ENCODE results near the gene MTFR1L.

The MTFR1L gene

GRCh38 chr1:25792115-25792514 is 27.6 kb upstream of the MTFR1L start:
- no peak for DNase-seq

DNA sequence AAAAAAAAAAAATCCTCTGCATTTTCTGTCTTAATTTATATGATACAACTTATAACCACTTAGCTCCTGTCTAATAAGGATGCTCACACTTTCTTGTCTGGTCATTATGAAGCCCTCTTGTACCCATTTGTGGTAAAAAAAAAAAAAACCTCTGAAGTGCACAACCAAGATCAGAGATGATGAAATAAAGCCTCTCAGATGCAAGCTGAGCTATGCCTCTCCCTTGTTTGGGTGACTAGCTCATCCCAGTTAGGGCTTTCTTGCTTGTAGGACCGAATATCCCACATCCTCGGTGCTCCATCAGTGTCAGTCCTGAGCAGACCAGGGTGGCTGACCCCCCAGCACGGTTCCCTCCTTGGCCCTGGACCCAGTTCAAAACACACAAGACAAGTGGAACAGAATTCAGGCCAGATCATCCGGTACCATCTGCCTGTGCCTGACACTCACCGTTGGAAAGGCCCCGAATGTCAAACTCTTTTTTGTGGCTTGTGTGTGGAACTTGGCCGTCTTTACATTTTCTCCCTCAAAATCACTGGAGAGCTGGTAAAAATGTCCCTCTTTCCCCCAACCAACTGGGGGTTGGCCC is 26.1 kb upstream of the MTFR1L start:
- DNase-seq: no peak

DNA sequence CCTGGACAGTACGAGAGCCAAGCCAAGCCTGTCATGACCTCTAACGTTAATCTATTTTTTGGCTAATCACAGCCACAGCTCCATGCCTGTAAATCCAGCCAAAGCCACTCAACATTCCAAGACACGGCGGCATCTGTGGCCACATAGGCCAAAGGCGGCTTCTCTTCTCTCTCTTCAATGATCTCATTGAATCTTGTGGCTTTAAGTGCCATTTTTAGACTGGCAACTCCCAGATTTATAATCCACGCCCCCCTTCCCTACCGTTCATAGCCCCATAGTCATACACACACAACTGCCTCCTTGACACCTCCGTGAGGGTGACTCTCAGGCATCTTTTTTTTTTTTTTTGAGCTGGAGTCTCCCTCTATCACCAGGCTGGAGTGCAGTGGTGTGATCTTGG is 25.4 kb upstream of the MTFR1L start:
- no peak for DNase-seq

- DNase-seq: no peak
Measured at GRCh38 chr1:25795211-25795610, 24.5 kb upstream of the MTFR1L start.

GRCh38 chr1:25795946-25796810 is 23.6 kb upstream of the MTFR1L start:
- DNase-seq: peak; percentile 27

GRCh38 chr1:25796811-25797458 is 22.8 kb upstream of the MTFR1L start:
- peak; percentile 85 for DNase-seq

GRCh38 chr1:25797939-25798338 is 21.8 kb upstream of the MTFR1L start:
- peak; percentile 32 for DNase-seq

DNA sequence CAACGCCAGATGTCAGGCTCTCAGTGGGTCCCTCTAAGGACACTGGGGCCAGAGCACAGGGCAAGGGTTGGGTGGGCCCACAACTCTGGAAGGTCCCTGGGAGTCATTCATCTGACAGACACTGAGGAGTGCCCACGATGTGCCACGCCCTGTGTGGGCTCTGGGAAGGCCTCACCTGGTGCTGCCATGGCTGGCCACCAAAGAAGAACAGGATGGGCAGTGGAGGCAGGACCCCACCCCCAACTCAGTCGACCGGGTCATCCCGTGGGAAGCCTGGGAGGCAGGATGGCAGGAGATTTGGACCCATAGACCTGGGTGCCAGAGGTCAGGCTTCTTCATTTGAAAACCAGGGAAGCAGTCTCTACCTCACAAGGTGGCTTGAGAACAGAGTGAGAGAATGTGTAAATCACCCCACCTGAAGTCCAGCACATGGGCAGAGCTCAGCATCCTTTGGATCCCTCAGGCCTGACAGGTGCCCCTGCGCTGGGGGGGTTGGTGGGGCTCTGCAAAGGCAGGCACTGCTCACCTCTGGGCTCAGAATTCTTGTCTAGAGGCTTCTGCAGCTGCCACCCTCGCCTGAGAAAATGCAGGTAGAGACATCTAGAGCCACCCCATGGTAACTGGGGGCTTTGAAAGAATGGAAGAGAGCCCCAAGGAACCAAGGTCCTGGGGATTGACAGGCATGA is 20.9 kb upstream of the MTFR1L start:
- no peak for DNase-seq

DNA sequence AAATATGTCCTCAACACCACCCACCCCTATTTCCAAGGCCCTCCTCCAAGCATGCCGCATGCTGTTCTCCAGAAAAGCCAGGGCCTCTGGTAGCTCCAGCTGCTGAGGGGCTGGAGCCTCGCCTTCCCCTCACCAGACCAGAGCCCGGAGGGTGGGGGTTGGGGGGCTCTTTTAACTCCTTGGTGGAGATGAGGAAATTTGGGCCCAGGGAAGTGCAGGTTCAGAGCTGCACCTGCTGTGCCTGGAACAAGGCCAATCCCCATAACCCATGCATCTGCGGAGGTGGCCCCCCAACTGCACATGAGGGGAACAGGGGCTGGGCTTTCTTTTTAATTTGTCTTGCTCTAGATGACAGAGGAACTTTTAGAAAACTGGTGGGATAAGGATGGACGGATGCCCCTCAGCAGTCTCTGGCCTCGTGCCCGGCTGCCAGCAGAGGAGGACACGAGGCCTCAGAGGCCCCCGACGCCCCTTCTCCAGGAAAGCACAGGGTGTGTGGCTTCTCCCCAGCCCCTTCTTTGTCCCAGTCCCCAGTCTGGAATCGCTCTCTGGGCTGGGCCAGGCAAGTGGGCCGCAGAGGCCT is 20.3 kb upstream of the MTFR1L start:
- DNase-seq: no peak

DNA sequence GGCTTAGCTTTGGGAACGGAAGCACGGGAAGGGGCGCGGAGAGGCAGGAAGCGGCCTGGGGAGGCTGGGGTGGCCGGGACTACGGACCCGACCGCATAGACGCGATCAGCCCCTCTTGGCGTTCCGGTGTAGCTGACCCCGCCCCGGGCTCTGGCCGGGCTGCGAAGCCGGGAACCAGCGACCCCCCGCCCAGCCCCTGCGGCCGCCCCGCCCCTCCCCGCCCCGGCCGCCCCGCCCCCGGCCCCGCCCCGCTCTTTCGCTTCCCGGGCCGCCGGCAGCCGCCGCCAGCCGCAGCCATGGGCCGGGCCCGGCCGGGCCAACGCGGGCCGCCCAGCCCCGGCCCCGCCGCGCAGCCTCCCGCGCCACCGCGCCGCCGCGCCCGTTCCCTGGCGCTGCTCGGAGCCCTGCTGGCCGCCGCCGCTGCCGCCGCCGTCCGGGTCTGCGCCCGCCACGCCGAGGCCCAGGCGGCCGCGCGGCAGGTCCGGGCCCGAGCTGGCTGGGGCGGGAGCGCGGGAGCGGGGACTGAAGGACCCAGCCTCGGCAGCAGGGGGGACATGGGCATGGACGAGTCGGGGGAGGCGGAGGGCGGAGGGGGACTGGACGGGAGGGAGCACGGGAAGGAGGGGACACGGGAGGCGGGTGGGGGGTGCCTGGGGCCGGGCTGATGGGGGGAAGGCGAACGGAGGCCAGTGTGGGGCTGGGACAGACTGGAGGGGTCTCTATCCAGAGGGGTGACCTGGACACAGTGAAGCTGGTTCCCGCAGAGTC is 19.6 kb upstream of the MTFR1L start, which contains the start of gene SELENON:
TSS of gene SELENON (plus strand) at position 259 of the 768 bp plus-strand sequence. CDS start at position 297, 38 bp downstream.
- peak; percentile 40 for DNase-seq

DNA sequence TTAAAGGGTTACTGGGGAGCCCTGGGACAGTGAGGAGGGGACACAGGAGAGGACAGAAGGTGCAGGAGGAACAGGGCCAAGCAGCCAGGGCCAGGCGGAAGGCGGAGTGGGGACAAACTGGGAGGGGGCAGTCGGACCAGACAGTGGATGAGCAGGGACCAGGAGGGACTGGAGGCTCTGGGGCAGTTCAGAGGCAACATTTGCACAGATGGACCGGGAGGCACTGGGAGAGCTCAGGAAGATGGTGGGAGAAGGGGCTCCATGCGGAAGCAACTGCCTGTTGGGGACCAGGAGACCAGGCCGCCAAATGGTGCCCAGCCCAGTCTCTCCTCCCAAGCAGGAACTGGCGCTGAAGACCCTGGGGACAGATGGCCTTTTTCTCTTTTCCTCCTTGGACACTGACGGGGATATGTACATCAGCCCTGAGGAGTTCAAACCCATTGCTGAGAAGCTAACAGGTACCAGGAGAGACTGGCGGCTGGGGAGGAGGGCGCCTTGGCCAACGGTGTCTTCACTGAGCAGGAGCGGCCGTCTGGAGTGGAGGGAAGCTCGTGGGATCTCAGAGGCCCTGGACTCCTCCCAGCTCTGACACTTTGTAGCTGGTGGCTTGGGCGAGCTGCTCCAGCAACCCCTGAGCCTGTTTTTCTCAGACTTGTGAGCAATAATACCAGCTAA is 18.9 kb upstream of the MTFR1L start:
- no peak for DNase-seq

DNA sequence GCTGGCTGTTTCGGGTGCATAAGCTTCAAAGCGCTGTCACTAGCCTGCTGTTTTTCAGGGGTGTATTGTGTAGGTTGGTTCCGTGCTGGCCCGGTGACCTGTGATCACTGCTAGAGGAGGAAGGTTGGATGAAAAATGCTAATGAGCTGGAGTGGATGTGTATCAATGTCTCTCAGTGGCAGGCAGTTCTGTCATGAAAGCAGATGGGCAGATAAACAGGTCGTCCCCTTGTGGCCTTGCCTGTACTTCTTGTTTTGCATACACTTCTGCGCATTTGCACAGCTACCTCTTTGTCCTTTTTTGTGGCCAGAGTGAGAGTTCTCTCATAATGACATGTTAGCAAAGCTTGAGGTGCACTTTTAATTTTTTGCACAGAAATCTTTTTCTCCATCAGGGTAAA is 16.8 kb upstream of the MTFR1L start:
- no peak for DNase-seq

- no peak for DNase-seq
Measured at GRCh38 chr1:25803368-25803767, 16.4 kb upstream of the MTFR1L start.

DNA sequence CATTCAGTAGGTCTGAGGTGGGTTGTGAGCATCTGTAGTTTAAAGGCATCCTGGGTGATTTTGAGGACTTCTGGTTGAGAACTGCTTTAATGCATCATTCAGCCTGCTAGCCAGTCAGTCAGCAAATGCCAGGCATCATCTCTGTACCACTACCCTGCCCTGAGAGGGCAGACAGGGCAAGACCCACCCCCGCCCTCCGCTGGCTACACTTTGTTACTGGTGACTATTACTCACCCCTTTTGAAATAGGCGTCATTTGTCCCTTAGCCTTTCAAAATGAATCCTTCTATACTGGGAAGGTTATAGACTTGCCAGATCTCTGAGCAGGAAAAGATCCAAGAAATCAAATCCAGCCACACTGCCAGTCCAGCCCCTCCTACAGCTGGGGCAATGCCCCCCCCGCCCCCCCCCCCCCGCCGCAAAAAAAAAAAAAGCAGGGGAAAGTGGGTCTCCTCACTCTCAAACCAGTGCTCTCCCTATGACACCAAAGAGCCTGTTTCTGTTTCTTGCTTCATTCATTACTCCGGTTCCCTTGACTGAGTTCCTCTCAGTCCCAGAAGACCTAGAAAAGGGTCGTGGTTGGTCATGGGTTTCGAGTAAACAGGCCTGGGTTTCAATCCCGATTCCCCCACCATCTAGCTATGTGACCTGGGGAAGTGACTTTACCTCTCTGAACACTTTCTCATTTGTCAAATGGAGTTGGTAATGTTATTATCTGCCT is 15.3 kb upstream of the MTFR1L start:
- DNase-seq: no peak

- DNase-seq: no peak
Measured at GRCh38 chr1:25804964-25805862, 14.5 kb upstream of the MTFR1L start.

DNA sequence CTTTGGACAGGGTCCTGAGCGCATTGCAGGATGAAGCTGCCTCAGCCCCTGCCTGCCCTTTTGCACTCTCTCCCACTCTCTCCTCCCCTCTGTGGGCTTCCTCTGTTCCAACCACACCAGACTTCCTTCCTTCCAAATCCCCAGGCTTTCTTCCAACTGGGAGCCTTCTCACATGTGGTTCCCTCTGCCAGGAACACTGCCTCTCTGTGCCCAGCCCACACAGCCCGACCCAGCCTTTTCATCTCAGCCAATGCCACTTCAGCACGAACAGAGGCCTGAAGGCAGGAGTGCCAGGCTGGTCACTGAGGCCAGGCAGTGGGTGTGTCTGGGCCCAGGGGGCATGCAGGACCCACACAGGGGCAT is 13.9 kb upstream of the MTFR1L start:
- no peak for DNase-seq

GRCh38 chr1:25806418-25806817 is 13.3 kb upstream of the MTFR1L start:
- no peak for DNase-seq

DNA sequence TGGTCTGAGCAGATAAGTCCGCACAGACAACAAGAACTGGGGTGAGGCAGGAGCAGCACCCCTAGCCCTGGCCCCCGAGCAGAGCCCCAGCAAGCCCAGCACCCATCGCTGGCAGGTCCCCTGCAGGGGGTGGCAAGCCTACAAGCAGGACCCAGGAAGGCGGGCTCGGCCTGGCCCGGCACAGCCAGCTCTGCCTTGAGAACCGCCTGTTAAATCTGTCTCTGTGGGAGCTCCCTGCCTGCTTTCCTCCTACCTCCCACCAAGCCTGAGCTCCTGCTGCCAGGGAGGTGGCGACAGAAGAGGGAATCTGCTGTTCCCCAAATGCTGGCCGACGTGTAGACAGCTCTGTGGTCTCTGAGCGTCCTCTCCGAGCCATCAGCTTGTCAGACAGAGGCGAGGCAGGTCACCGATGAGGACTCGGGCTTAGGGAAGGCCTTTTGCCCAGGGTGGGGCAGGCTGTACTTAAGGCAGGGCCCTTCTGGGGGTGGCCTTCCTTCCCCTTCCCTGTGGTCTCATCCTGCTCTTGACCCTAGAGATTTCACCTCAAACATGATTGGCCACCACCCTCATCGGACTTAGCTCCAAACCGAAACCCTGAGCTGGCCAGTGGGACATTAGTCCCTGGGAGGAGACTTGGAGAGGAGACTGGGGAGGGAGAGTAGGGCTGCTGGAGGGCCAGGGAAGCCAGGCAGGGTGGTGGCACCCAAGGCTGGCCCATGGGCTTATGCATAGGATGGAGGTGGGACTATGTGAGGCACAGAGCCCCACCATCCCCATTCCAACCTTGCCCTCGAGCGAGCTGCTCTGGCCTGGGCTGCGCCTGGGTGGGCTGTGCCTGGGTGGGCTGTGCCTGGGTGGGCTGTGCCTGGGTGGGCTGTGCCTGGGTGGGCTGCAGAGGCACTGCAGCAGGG is 12.0 kb upstream of the MTFR1L start:
- no peak for DNase-seq
